ENCODE measurements around the gene PURA.
A peak's percentile ranks its signal among the peaks of the same experiment; 100 is the strongest.

Gene PURA

GRCh38 chr5:140128376-140128775 lies 14.5 kb downstream of the PURA start:
- peaks cover 0 to 30% (median 0%) of the 10 kb centered on the region in 11 experiments; a peak in 3 of 22 replicates for H4K20me1 ChIP-seq

GRCh38 chr5:140130949-140131733 lies 17.2 kb downstream of the PURA start:
- H3K4me1 ChIP-seq = peaks cover 26 to 52% (median 51%) of the 10 kb centered on the region in 10 experiments
- H4K20me1 ChIP-seq = peaks cover 0 to 17% (median 0%) of the 10 kb centered on the region in 11 experiments; a peak in 3 of 22 replicates
- H3K36me3 ChIP-seq = no peaks in the 10 kb centered on the region
- no peak overlapping the region for H3K4me3 ChIP-seq
- H3K27me3 ChIP-seq = no peaks in the 10 kb centered on the region
- H3K9ac ChIP-seq = no peak overlapping the region
- H3K27ac ChIP-seq = no peak overlapping the region
- H3K9me3 ChIP-seq (replicated peaks in 1 of 11) = no peaks in the 10 kb centered on the region
- no peak for TF ChIP-seq Cebpa-rat (IDR thresholded peaks at IDR 0.05)
- peak overlapping the region; percentile 56 to 86 (median 71) for H3K4me2 ChIP-seq

More at GRCh38 chr5:140128376-140128775, 14.5 kb downstream of the PURA start:
- Histone ChIP-seq H3K27me3 (no peaks in the 10 kb centered on the region), H3K36me3 (no peaks in the 10 kb centered on the region), H3K27ac (no peak overlapping the region), H3K4me3 (no peak overlapping the region), H3K4me1 (peaks cover 22 to 25% (median 23%) of the 10 kb centered on the region in 10 experiments), H3K4me2 (no peak overlapping the region), H3K9me3 (replicated peaks in 1 of 11) (no peaks in the 10 kb centered on the region), H3K9ac (no peak overlapping the region)
- no peak for TF ChIP-seq Cebpa-rat (IDR thresholded peaks at IDR 0.05)

- Histone ChIP-seq H3K4me1 (peaks cover 26 to 60% (median 59%) of the 10 kb centered on the region in 10 experiments), H3K4me2 (peak overlapping the region; percentile 56 to 86 (median 71)), H4K20me1 (peaks cover 0 to 12% (median 0%) of the 10 kb centered on the region in 11 experiments; a peak in 3 of 22 replicates), H3K4me3 (no peak overlapping the region; a peak in 1 of 20 replicates), H3K36me3 (no peaks in the 10 kb centered on the region), H3K9ac (peak overlapping the region in 1 of 11 experiments; percentile 20; a peak in 1 of 22 replicates), H3K27ac (peak overlapping the region in 4 of 11 experiments; percentile 19 to 57 (median 29); a peak in 7 of 22 replicates), H3K27me3 (no peaks in the 10 kb centered on the region), H3K9me3 (replicated peaks in 1 of 11) (no peaks in the 10 kb centered on the region)
- TF ChIP-seq Cebpa-rat (IDR thresholded peaks at IDR 0.05) = no peak
These were observed 18.1 kb downstream of the PURA start for GRCh38 chr5:140131967-140132409.

GRCh38 chr5:140133514-140134167 lies 19.7 kb downstream of the PURA start:
- Histone ChIP-seq H3K36me3 (no peaks in the 10 kb centered on the region), H3K4me3 (no peak overlapping the region)
- no peak for TF ChIP-seq Cebpa-rat (IDR thresholded peaks at IDR 0.05)

GRCh38 chr5:140134277-140134935 lies 20.5 kb downstream of the PURA start:
- H3K4me2 ChIP-seq = peak overlapping the region in 9 of 11 experiments; percentile 12 to 86 (median 76); a peak in 16 of 22 replicates
- no peak overlapping the region for H3K27ac ChIP-seq
- no peak overlapping the region for H3K4me3 ChIP-seq
- peaks cover 26 to 72% (median 70%) of the 10 kb centered on the region in 10 experiments for H3K4me1 ChIP-seq
- peaks cover 0 to 8% (median 0%) of the 10 kb centered on the region in 11 experiments; a peak in 2 of 22 replicates for H4K20me1 ChIP-seq
- H3K9ac ChIP-seq = no peak overlapping the region
- H3K36me3 ChIP-seq = no peaks in the 10 kb centered on the region
- no peaks in the 10 kb centered on the region for H3K27me3 ChIP-seq
- H3K9me3 ChIP-seq (replicated peaks in 1 of 11) = no peaks in the 10 kb centered on the region
- no peak for TF ChIP-seq Cebpa-rat (IDR thresholded peaks at IDR 0.05)

More at GRCh38 chr5:140133514-140134167, 19.7 kb downstream of the PURA start:
- Histone ChIP-seq H3K27me3 (no peaks in the 10 kb centered on the region), H3K9me3 (replicated peaks in 1 of 11) (no peaks in the 10 kb centered on the region), H4K20me1 (peaks cover 0 to 8% (median 0%) of the 10 kb centered on the region in 11 experiments; a peak in 2 of 22 replicates), H3K9ac (no peak overlapping the region), H3K27ac (no peak overlapping the region), H3K4me2 (peak overlapping the region; percentile 56 to 86 (median 71); a peak in 21 of 22 replicates), H3K4me1 (peaks cover 26 to 72% (median 70%) of the 10 kb centered on the region in 10 experiments)

GRCh38 chr5:140135127-140135526 lies 21.2 kb downstream of the PURA start:
- peak overlapping the region in 8 of 11 experiments; percentile 57 to 86 (median 76); a peak in 11 of 22 replicates for H3K4me2 ChIP-seq
- no peak overlapping the region for H3K27ac ChIP-seq
- no peaks in the 10 kb centered on the region for H3K27me3 ChIP-seq
- peaks cover 0 to 8% (median 0%) of the 10 kb centered on the region in 11 experiments; a peak in 2 of 22 replicates for H4K20me1 ChIP-seq
- no peaks in the 10 kb centered on the region for H3K36me3 ChIP-seq
- H3K4me1 ChIP-seq = peaks cover 26 to 72% (median 70%) of the 10 kb centered on the region in 10 experiments
- H3K4me3 ChIP-seq = no peak overlapping the region
- H3K9ac ChIP-seq = no peak overlapping the region
- H3K9me3 ChIP-seq (replicated peaks in 1 of 11) = no peaks in the 10 kb centered on the region
- TF ChIP-seq Cebpa-rat (IDR thresholded peaks at IDR 0.05) = no peak

- peaks cover 22 to 66% (median 64%) of the 10 kb centered on the region in 10 experiments for H3K4me1 ChIP-seq
- no peak overlapping the region for H3K9ac ChIP-seq
- no peaks in the 10 kb centered on the region for H3K36me3 ChIP-seq
- H3K27ac ChIP-seq = peak overlapping the region in 3 of 11 experiments; percentile 15 to 25 (median 16); a peak in 3 of 22 replicates
- H4K20me1 ChIP-seq = peaks cover 0 to 8% (median 0%) of the 10 kb centered on the region in 11 experiments; a peak in 2 of 22 replicates
- no peaks in the 10 kb centered on the region for H3K9me3 ChIP-seq (replicated peaks in 1 of 11)
- TF ChIP-seq Cebpa-rat (IDR thresholded peaks at IDR 0.05) = no peak
- H3K4me3 ChIP-seq = no peak overlapping the region
- H3K4me2 ChIP-seq = peak overlapping the region in 10 of 11 experiments; percentile 16 to 86 (median 74); a peak in 19 of 22 replicates
- H3K27me3 ChIP-seq = no peaks in the 10 kb centered on the region
These were observed 22.7 kb downstream of the PURA start for GRCh38 chr5:140136624-140137023.

GRCh38 chr5:140140435-140140834 lies 26.5 kb downstream of the PURA start:
- H3K27ac ChIP-seq = no peak overlapping the region
- no peak overlapping the region for H3K9ac ChIP-seq
- H3K27me3 ChIP-seq = peaks cover 6 to 9% (median 8%) of the 10 kb centered on the region in 11 experiments
- no peaks in the 10 kb centered on the region for H3K9me3 ChIP-seq (replicated peaks in 1 of 11)
- H3K4me1 ChIP-seq = peaks cover 4 to 40% (median 34%) of the 10 kb centered on the region in 10 experiments; a peak in 19 of 20 replicates
- no peak overlapping the region for H3K4me3 ChIP-seq
- peaks cover 0 to 20% (median 8%) of the 10 kb centered on the region in 11 experiments; a peak in 13 of 22 replicates for H4K20me1 ChIP-seq
- no peak overlapping the region for H3K4me2 ChIP-seq
- no peaks in the 10 kb centered on the region for H3K36me3 ChIP-seq
- no peak for TF ChIP-seq Cebpa-rat (IDR thresholded peaks at IDR 0.05)
